HepG2 (cell line): ENCODE results near the gene SLC38A2. TPM values are rescaled to one million over a fixed set of nuclear protein-coding genes. Genes with fewer than 3 reads are reported as not detected.

Source experiments
- ARID4A ChIP-seq: sonication (generic); formaldehyde crosslinking; IDR thresholded peaks from 2 replicates; pipeline ENCODE4 v1.5.0; 2020; ENCODE audit warnings: mild to moderate bottlenecking, missing genetic modification reagents, borderline replicate concordance
- BCL6 ChIP-seq: IDR thresholded peaks from 2 replicates; pipeline ENCODE4 v1.6.1; 2016; ENCODE audit warnings: missing genetic modification reagents, missing compliant biosample characterization
- GLI4 ChIP-seq: sonication (generic); formaldehyde crosslinking; IDR thresholded peaks from 2 replicates; pipeline ENCODE4 v1.5.1; 2020; ENCODE audit warnings: missing genetic modification reagents, mild to moderate bottlenecking, moderate library complexity, borderline replicate concordance
- KAT7 ChIP-seq: IDR thresholded peaks from 2 replicates; pipeline ENCODE4 v1.6.1; 2018; ENCODE audit warnings: borderline replicate concordance, missing compliant biosample characterization
- MEF2D ChIP-seq: sonication (generic); formaldehyde crosslinking; IDR thresholded peaks from 2 replicates; pipeline ENCODE4 v1.5.1; 2020; ENCODE audit warnings: mild to moderate bottlenecking, missing genetic modification reagents
- RFX3 ChIP-seq: IDR thresholded peaks from 2 replicates; pipeline ENCODE4 v1.6.1; 2016; ENCODE audit warnings: missing biosample characterization, missing genetic modification reagents
- RFXANK ChIP-seq: IDR thresholded peaks from 2 replicates; pipeline ENCODE4 v1.6.1; 2016
- TBX2 ChIP-seq: sonication (generic); formaldehyde crosslinking; IDR thresholded peaks from 2 replicates; pipeline ENCODE4 v1.5.0; 2020; ENCODE audit warnings: missing genetic modification reagents, mild to moderate bottlenecking, borderline replicate concordance
- ZEB1 ChIP-seq: IDR thresholded peaks from 2 replicates; pipeline ENCODE4 v1.6.1; 2012; ENCODE audit warnings: mild to moderate bottlenecking, low read depth, inconsistent platforms; ENCODE audit not compliant: insufficient replicate concordance
- ZNF382 ChIP-seq: sonication (generic); formaldehyde crosslinking; IDR thresholded peaks from 2 replicates; pipeline ENCODE4 v1.5.0; 2020; ENCODE audit warnings: missing genetic modification reagents, mild to moderate bottlenecking, borderline replicate concordance
- ZNF484 ChIP-seq: sonication (generic); formaldehyde crosslinking; IDR thresholded peaks from 2 replicates; pipeline ENCODE4 v1.5.1; 2020; ENCODE audit warnings: mild to moderate bottlenecking, low read depth, missing genetic modification reagents, borderline replicate concordance
- ZNF607 ChIP-seq: sonication (generic); formaldehyde crosslinking; IDR thresholded peaks from 2 replicates; pipeline ENCODE4 v1.5.1; 2020; ENCODE audit warnings: missing genetic modification reagents, mild to moderate bottlenecking, borderline replicate concordance
- ZNF660 ChIP-seq: sonication (generic); formaldehyde crosslinking; IDR thresholded peaks from 2 replicates; pipeline ENCODE4 v1.5.1; 2020; ENCODE audit warnings: mild to moderate bottlenecking, low read depth, missing genetic modification reagents, borderline replicate concordance
- polyA plus RNA-seq, 8 experiments: library from polyadenylated mRNA; depleted of rRNA in 3 of 8; stranded (reverse) in 7 of 8; unstranded in 1 of 8; fragments of >200 nt; fragmentation: Illumina TruSeq in 4 of 8; extraction: Trizol in 4 of 8; gene quantifications; 2 replicates each; pipeline versions ENCODE4 v1.2.1 to v1.2.3, GENCODE V29; 2011 to 2016; ENCODE audit warnings: low read depth in 4 of 8, missing spikeins in 1 of 8, mixed read lengths in 1 of 8; ENCODE audit not compliant: insufficient read depth in 1 of 8
- total RNA-seq, 5 experiments: library from RNA; depleted of rRNA; stranded (reverse); fragments of >200 nt; fragmentation: Illumina TruSeq; extraction: Trizol; gene quantifications; 2 replicates each; pipeline ENCODE4 v1.2.3, GENCODE V29; 2016; ENCODE audit warnings: low read depth in 1 of 5
- TF ChIP-seq, protein P1 (sequence below): IDR thresholded peaks from 2 replicates; pipeline ENCODE4 v1.6.1; 2016; ENCODE audit warnings: low read depth, borderline replicate concordance
- TF ChIP-seq, protein P2 (sequence below): IDR thresholded peaks from 2 replicates; pipeline ENCODE4 v1.6.1; 2016; ENCODE audit warnings: low read depth, missing genetic modification reagents, missing compliant biosample characterization
- TF ChIP-seq, protein P3 (sequence below): sonication (generic); formaldehyde crosslinking; IDR thresholded peaks from 2 replicates; pipeline ENCODE4 v1.4.0; 2020; ENCODE audit warnings: mild to moderate bottlenecking, missing genetic modification reagents, borderline replicate concordance

Gene SLC38A2
- total and polyA plus RNA-seq, 2 of the 13 experiments (the other 11 are each of a cell fraction or from before 2014, with no cell fraction given), result 368 to 880 TPM

DNA sequence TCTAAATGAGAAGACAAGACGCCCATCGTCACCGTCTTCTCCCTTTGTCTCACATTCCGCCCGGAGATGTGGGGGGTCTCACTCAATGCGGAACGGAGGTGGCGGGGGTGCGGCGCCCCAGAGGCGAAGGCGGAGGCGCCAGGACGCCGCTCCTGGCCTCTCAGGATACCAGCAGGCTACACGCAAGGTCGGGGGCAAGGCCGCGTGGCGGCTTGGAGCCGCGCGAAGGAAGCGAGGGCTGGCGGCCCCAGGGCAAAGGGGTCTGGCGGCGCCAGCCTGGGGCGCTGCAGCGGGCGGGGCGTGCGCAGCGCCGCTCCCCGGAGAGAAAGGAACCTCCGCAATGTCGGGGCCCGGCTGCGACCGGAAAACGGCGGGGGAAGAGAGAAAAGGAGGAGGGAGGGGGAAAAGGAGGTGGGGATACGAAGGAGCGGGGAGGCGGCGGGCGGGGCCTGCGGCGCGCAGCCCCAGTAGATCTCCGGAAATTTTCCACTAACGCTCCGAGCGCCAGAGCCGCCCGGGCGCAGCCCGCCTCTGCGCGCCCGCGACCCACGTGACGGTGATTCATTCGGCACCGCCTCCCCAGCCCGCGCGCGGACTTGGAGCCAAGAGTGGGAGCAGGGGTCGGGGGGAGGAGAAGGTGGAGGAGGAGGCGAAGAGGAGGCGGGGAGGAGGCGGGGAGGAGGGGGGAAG lies 10.5 kb upstream of the SLC38A2 start (continued):
- TF ChIP-seq ZEB1 (no peak), TBX2 (CRISPR knock-in tag) (peak; percentile 73; the same call in 1 of the 2 replicates), ZNF660 (CRISPR knock-in tag) (no peak), ZNF382 (CRISPR knock-in tag) (no peak), RFXANK (CRISPR knock-in tag) (no peak), RFX3 (CRISPR knock-in tag) (no peak), ARID4A (CRISPR knock-in tag) (peak; percentile 49; the same call in 1 of the 2 replicates), ZNF607 (CRISPR knock-in tag) (peak; percentile 88), KAT7 (CRISPR knock-in tag) (no peak), MEF2D (CRISPR knock-in tag) (peak; percentile 57; the same call in 1 of the 2 replicates), GLI4 (CRISPR knock-in tag) (no peak; the same call in 1 of the 2 replicates), BCL6 (CRISPR knock-in tag) (no peak; the same call in 1 of the 2 replicates), ZNF484 (CRISPR knock-in tag) (no peak)
- TF ChIP-seq, protein P1, sequence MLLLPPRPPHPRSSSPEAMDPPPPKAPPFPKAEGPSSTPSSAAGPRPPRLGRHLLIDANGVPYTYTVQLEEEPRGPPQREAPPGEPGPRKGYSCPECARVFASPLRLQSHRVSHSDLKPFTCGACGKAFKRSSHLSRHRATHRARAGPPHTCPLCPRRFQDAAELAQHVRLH, result no peak; the same call in 1 of the 2 replicates
- TF ChIP-seq, protein P2, sequence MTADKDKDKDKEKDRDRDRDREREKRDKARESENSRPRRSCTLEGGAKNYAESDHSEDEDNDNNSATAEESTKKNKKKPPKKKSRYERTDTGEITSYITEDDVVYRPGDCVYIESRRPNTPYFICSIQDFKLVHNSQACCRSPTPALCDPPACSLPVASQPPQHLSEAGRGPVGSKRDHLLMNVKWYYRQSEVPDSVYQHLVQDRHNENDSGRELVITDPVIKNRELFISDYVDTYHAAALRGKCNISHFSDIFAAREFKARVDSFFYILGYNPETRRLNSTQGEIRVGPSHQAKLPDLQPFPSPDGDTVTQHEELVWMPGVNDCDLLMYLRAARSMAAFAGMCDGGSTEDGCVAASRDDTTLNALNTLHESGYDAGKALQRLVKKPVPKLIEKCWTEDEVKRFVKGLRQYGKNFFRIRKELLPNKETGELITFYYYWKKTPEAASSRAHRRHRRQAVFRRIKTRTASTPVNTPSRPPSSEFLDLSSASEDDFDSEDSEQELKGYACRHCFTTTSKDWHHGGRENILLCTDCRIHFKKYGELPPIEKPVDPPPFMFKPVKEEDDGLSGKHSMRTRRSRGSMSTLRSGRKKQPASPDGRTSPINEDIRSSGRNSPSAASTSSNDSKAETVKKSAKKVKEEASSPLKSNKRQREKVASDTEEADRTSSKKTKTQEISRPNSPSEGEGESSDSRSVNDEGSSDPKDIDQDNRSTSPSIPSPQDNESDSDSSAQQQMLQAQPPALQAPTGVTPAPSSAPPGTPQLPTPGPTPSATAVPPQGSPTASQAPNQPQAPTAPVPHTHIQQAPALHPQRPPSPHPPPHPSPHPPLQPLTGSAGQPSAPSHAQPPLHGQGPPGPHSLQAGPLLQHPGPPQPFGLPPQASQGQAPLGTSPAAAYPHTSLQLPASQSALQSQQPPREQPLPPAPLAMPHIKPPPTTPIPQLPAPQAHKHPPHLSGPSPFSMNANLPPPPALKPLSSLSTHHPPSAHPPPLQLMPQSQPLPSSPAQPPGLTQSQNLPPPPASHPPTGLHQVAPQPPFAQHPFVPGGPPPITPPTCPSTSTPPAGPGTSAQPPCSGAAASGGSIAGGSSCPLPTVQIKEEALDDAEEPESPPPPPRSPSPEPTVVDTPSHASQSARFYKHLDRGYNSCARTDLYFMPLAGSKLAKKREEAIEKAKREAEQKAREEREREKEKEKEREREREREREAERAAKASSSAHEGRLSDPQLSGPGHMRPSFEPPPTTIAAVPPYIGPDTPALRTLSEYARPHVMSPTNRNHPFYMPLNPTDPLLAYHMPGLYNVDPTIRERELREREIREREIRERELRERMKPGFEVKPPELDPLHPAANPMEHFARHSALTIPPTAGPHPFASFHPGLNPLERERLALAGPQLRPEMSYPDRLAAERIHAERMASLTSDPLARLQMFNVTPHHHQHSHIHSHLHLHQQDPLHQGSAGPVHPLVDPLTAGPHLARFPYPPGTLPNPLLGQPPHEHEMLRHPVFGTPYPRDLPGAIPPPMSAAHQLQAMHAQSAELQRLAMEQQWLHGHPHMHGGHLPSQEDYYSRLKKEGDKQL, result peak; percentile 20; the same call in 1 of the 2 replicates
- TF ChIP-seq, protein P3, sequence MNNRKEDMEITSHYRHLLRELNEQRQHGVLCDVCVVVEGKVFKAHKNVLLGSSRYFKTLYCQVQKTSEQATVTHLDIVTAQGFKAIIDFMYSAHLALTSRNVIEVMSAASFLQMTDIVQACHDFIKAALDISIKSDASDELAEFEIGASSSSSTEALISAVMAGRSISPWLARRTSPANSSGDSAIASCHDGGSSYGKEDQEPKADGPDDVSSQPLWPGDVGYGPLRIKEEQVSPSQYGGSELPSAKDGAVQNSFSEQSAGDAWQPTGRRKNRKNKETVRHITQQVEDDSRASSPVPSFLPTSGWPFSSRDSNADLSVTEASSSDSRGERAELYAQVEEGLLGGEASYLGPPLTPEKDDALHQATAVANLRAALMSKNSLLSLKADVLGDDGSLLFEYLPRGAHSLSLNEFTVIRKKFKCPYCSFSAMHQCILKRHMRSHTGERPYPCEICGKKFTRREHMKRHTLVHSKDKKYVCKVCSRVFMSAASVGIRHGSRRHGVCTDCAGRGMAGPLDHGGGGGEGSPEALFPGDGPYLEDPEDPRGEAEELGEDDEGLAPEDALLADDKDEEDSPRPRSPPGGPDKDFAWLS (CRISPR knock-in tag), result no peak
